Measurements from ENCODE around the gene LMAN1L.

The LMAN1L gene

GRCh38 chr15:74869372-74869725, 56.7 kb downstream of the LMAN1L start:
- no peak overlapping the region for H3K9ac ChIP-seq (ENCODE audit: low read length)
- no peak overlapping the region for H2AFZ ChIP-seq (ENCODE audit: low read length)
- H3K4me2 ChIP-seq (ENCODE audit: low read depth, low read length), result no peak overlapping the region
- no peaks in the 10 kb centered on the region for H3K27me3 ChIP-seq (replicated peaks; ENCODE audit: insufficient read depth, low read length)
- peaks cover 82% of the 10 kb centered on the region for H3K79me2 ChIP-seq (ENCODE audit: low read length)
- 0 out of 2 replicates have a peak, but pooled peaks cover 4% of the 10 kb centered on the region for H3K36me3 ChIP-seq (replicated peaks; ENCODE audit: insufficient read depth, low read length)
- H3F3A ChIP-seq (ENCODE audit: insufficient read depth, low read length), result peaks cover 15% of the 10 kb centered on the region
- H3K27ac ChIP-seq (ENCODE audit: low read length), result peak overlapping the region; percentile 38; the same call in 1 of the 2 replicates
- TF ChIP-seq CTCF (IDR thresholded peaks at IDR 0.05; ENCODE audit: low read length), result no peak
- TF ChIP-seq EZH2phosphoT487 (IDR thresholded peaks at IDR 0.05; ENCODE audit: low read length), result no peak
- no peak for TF ChIP-seq EZH2 (optimal IDR thresholded peaks at IDR 0.05; ENCODE audit: low read depth, low read length)
- no peaks in the 10 kb centered on the region for H3K9me3 ChIP-seq (replicated peaks; ENCODE audit: insufficient read depth, low read length)
- peaks cover 25% of the 10 kb centered on the region for H3K4me1 ChIP-seq (ENCODE audit: low read length)
- H3K4me3 ChIP-seq (ENCODE audit: low read length), result no peak overlapping the region
- H4K20me1 ChIP-seq (ENCODE audit: insufficient read depth, low read length), result 0 out of 2 replicates have a peak, but pooled peaks cover 6% of the 10 kb centered on the region
- H3K9me2 ChIP-seq (replicated peaks; ENCODE audit: insufficient read depth, low read length), result no peaks in the 10 kb centered on the region
- no peak for DNase-seq

- DNase-seq, result peak; percentile 30
- Histone ChIP-seq H3F3A (ENCODE audit: insufficient read depth, low read length) (peaks cover 15% of the 10 kb centered on the region), H2AFZ (ENCODE audit: low read length) (no peak overlapping the region), H3K27me3 (replicated peaks; ENCODE audit: insufficient read depth, low read length) (no peaks in the 10 kb centered on the region), H3K9me3 (replicated peaks; ENCODE audit: insufficient read depth, low read length) (no peaks in the 10 kb centered on the region), H3K79me2 (ENCODE audit: low read length) (peaks cover 77% of the 10 kb centered on the region), H3K4me3 (ENCODE audit: low read length) (no peak overlapping the region), H3K4me2 (ENCODE audit: low read depth, low read length) (peak overlapping the region; percentile 42; the same call in 1 of the 2 replicates), H3K4me1 (ENCODE audit: low read length) (peaks cover 25% of the 10 kb centered on the region), H3K36me3 (replicated peaks; ENCODE audit: insufficient read depth, low read length) (0 out of 2 replicates have a peak, but pooled peaks cover 4% of the 10 kb centered on the region), H3K27ac (ENCODE audit: low read length) (peak overlapping the region; percentile 38), H3K9ac (ENCODE audit: low read length) (no peak overlapping the region; the same call in 1 of the 2 replicates), H4K20me1 (ENCODE audit: insufficient read depth, low read length) (0 out of 2 replicates have a peak, but pooled peaks cover 6% of the 10 kb centered on the region), H3K9me2 (replicated peaks; ENCODE audit: insufficient read depth, low read length) (no peaks in the 10 kb centered on the region)
- TF ChIP-seq CTCF (IDR thresholded peaks at IDR 0.05; ENCODE audit: low read length), result no peak
- no peak for TF ChIP-seq EZH2phosphoT487 (IDR thresholded peaks at IDR 0.05; ENCODE audit: low read length)
- TF ChIP-seq EZH2 (optimal IDR thresholded peaks at IDR 0.05; ENCODE audit: low read depth, low read length), result no peak
These were observed 57.2 kb downstream of the LMAN1L start for GRCh38 chr15:74869726-74870407.

- no peak for DNase-seq
- Histone ChIP-seq H3K27me3 (replicated peaks; ENCODE audit: insufficient read depth, low read length) (no peaks in the 10 kb centered on the region), H3K4me2 (ENCODE audit: low read depth, low read length) (peak overlapping the region; percentile 42; the same call in 1 of the 2 replicates), H3K79me2 (ENCODE audit: low read length) (peaks cover 72% of the 10 kb centered on the region), H2AFZ (ENCODE audit: low read length) (no peak overlapping the region), H3K36me3 (replicated peaks; ENCODE audit: insufficient read depth, low read length) (0 out of 2 replicates have a peak, but pooled peaks cover 4% of the 10 kb centered on the region), H4K20me1 (ENCODE audit: insufficient read depth, low read length) (0 out of 2 replicates have a peak, but pooled peaks cover 6% of the 10 kb centered on the region), H3K9ac (ENCODE audit: low read length) (peak overlapping the region; percentile 7; the same call in 1 of the 2 replicates), H3K4me1 (ENCODE audit: low read length) (peaks cover 25% of the 10 kb centered on the region), H3K27ac (ENCODE audit: low read length) (peak overlapping the region; percentile 38), H3K9me2 (replicated peaks; ENCODE audit: insufficient read depth, low read length) (no peaks in the 10 kb centered on the region), H3K4me3 (ENCODE audit: low read length) (no peak overlapping the region), H3K9me3 (replicated peaks; ENCODE audit: insufficient read depth, low read length) (no peaks in the 10 kb centered on the region), H3F3A (ENCODE audit: insufficient read depth, low read length) (peaks cover 15% of the 10 kb centered on the region)
- TF ChIP-seq EZH2phosphoT487 (IDR thresholded peaks at IDR 0.05; ENCODE audit: low read length) (no peak), CTCF (IDR thresholded peaks at IDR 0.05; ENCODE audit: low read length) (no peak), EZH2 (optimal IDR thresholded peaks at IDR 0.05; ENCODE audit: low read depth, low read length) (no peak)
These were observed 58.0 kb downstream of the LMAN1L start for GRCh38 chr15:74870436-74871215.
